Epithelial cell of esophagus (primary cell): ENCODE measurements around the gene P2RY6.

Experiments
- DNase-seq: peaks from one replicate; pipeline ENCODE4 v3.0.0; 2010; ENCODE audit warnings: low read depth
- H3K4me3 ChIP-seq: 2 replicates; pipeline ENCODE4 v1.5.1; 2011; ENCODE audit warnings: mild to moderate bottlenecking, low read length, control low read depth
- TF ChIP-seq, protein P1 (sequence below): IDR thresholded peaks from 2 replicates; pipeline ENCODE4 v1.5.1; 2011; ENCODE audit warnings: low read depth, mild to moderate bottlenecking, low read length, control low read depth, inconsistent platforms; ENCODE audit not compliant: insufficient read depth; ENCODE audit errors: missing control alignments

The P2RY6 gene

DNA sequence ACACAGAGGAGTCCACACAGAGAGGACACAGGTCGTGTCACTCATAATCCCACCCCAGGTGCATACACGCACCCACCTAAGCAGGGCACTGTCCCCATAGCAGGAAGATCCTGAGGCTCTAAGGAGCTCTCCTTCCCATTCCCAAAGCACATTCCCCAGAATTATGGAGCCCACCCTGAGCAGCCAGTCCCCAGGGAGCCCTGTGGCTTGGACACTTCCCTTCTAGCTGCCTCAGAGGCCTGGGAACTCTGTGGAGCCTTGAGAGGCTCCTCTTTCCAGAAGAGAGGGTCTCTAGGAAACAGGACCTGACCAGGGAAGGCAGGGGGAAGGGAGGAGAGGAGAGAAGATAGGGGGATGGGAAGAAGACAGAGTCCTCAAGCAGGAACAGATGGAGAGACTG lies 65.7 kb downstream of the P2RY6 start:
- no peak overlapping the region for H3K4me3 ChIP-seq
- TF ChIP-seq, protein P1, sequence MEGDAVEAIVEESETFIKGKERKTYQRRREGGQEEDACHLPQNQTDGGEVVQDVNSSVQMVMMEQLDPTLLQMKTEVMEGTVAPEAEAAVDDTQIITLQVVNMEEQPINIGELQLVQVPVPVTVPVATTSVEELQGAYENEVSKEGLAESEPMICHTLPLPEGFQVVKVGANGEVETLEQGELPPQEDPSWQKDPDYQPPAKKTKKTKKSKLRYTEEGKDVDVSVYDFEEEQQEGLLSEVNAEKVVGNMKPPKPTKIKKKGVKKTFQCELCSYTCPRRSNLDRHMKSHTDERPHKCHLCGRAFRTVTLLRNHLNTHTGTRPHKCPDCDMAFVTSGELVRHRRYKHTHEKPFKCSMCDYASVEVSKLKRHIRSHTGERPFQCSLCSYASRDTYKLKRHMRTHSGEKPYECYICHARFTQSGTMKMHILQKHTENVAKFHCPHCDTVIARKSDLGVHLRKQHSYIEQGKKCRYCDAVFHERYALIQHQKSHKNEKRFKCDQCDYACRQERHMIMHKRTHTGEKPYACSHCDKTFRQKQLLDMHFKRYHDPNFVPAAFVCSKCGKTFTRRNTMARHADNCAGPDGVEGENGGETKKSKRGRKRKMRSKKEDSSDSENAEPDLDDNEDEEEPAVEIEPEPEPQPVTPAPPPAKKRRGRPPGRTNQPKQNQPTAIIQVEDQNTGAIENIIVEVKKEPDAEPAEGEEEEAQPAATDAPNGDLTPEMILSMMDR = no peak
- no peak for DNase-seq

DNA sequence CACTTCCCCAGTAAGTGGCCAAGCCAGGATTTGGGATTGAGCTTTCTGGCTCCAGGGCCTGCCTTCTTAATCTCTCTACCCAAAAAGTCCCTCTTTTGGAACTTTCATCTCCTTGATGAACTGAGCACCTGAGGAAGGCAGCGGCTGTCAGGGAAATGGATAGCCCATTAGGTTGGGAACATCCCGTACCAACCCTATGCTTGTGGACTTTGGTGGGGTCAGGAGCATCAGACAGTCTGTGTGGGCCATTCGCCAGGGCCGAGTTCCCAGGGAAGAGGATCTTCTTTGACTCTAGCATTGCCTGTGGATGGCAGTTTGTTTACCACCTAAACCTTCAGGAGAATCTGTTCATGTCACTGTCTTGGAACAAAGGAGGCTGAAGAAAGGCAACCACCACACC lies 66.1 kb downstream of the P2RY6 start:
- TF ChIP-seq, protein P1 = no peak
- H3K4me3 ChIP-seq = no peak overlapping the region
- no peak for DNase-seq

DNA sequence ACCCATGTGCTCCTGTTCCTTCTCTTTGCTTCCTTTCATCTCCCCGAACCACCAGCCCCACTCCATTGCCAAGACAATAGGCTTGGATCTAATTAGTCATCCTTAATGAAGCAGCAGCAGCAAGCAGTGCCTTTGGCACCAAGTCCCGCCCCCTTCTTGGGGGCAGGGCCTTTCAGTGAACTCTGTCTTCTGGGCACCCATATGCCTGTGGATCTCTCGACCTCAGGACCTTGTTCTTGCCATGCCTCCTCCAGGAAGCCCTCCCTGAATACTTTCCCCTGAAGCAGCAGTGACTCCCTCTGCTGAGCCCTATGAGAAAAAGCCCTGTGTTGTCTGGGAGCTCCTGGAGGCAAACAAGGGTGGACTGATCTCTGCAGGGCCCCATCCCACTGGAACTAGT lies 68.0 kb downstream of the P2RY6 start:
- H3K4me3 ChIP-seq = no peak overlapping the region
- TF ChIP-seq, protein P1 = no peak
- DNase-seq = no peak

DNA sequence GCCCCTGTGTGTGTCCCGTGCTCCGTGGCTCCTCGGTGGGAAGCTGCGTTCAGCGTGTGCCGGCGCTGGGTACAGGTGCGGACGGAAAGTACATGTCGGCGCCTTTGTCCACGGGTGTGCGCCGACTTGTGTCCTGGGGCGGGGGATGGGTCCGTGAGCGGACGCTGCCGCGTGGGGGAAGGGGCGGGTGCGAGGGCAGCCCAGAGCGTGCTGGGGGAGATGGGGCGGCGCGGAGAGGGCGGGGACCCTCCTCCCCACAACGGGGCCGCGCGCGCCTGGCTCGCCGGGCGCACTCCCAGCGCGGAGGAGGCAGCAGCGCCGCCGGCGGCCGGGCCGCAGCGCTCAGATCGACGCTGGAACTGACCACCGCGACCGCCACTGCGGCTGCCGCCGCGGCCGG lies 70.5 kb downstream of the P2RY6 start:
- TF ChIP-seq, protein P1 = no peak
- H3K4me3 ChIP-seq = peak overlapping the region; percentile 25
- peak; percentile 14 for DNase-seq

DNA sequence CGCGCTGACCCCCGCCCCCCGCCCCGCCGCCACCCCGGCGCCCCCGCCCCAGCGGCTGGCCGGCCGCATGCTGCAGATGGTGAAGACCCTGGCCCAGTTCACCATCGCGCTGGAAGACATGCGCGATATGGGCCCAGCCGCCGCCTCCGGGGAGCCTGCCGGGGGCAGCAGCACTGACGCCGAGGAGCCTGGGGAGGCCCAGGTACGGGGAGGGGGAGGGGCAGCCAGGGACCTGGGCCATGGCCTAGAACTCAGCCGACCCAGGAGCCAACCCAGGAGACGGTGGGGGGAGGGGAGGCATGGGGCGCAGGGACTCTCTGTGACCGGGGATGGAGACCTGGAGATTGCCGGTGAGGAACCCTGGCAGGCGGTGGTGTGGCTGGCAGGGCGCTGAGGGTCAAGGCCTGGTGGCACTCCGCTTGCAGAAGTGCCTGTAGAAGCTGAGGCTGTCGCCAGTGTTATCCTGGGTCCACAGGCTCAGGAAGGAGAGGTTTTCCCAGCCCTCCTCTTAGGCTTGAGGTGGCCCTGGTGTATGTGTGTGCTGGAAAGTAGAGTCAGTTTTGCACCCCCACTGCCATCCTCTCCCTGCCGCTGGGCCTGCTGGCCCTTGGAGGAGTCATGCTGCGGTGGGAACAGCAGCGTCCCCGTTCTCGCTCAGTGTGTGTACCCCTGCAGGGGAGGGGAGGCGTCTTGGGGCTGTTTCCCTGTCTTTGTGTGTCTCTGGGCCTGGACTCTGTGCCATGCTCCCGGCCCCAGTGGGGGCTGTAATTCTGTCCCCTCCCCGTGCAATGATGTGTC lies 71.1 kb downstream of the P2RY6 start:
- DNase-seq = no peak
- TF ChIP-seq, protein P1 = no peak
- H3K4me3 ChIP-seq = no peak overlapping the region

DNA sequence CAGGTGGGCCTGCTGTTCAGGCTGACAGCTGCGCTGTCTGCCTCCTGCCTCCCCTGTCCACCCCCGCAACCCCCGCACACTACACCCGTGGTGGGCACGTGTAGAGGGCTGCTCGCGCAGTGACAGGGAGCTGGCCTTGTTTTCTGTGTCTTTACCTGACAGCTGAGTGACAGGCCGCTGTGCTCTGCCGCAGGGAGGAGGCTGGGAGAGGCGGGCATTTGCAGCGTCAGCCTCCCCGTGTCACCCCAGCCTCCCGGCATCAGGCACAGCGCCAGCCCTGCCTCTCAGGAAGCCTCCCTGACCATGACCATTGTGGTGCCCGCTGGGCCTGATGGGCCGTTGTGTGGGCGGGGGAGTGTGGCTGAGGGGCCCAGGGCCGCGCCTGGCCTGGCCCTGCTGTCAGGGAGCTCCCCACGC lies 72.1 kb downstream of the P2RY6 start:
- no peak for DNase-seq
- no peak overlapping the region for H3K4me3 ChIP-seq
- TF ChIP-seq, protein P1 = no peak
